ENCODE data around the gene BCAS3. TPM values are rescaled to one million over a fixed set of nuclear protein-coding genes. Genes with fewer than 3 reads are reported as not detected.
"Not testable (repeated sequence)": the region's sequence is repeated elsewhere in the genome, so short reads cannot be mapped to it uniquely, and the experiment has no call there.

BCAS3 gene
- total RNA-seq, 3 donors from 2014 or later, result 3.6 to 4.2 (median 4.1) TPM

DNA sequence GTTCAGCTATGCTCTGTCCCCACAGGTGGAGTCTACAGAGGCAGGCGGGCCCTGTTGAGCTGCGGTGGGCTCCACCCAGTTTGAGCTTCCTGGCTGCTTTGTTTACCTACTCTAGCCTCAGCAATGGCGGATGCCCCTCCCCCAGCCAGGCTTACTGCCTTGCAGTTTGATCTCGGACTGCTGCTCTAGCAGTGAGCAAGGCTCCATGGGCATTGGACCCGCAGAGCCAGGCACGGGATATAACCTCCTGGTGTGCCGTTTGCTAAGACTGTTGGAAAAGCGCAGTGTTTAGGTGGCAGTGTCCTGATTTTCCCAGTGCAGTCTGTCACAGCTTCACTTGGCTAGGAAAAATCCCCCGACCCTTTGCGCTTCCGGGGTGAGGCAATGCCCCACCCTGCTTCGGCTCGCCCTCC is 89.1 kb downstream of the BCAS3 start:
- no peak for DNase-seq
- Mint-ChIP-seq H3K4me1 (ENCODE audit: low read depth) (peaks cover 25% of the 10 kb centered on the region), H3K4me3 (no peak overlapping the region), H3K9me3 (peaks cover 4% of the 10 kb centered on the region), H3K27me3 (ENCODE audit: low read depth) (no peaks in the 10 kb centered on the region), H3K36me3 (ENCODE audit: insufficient read depth) (peaks cover 40% of the 10 kb centered on the region)
- no peak for ATAC-seq

DNA sequence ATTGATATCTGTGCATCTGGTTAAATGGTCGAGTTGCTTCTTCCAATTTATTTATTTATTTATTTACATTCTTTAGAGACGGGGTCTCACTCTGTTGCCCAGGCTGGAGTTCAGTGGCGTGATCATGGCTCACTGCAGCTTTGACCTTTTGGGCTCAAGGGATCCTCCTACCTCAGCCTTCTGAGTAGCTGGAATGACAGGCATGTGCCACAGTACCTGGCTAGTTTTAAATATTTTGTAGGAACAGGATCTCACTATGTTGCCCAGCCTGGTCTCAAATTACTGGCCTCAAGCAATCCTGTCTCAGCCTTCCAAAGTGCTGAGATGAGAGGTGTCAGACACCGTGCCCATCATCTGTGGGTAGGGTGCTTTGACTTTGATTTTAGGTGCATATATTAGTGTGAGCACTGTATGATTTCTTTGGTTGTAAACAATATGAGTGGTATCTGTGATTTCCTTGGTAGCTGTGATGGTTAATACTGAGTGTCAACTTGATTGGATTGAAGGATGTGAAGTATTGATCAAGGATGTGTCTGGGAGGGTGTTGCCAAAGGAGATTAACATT is 90.2 kb downstream of the BCAS3 start:
- Mint-ChIP-seq H3K9me3 (peaks cover 4% of the 10 kb centered on the region), H3K36me3 (ENCODE audit: insufficient read depth) (peaks cover 32% of the 10 kb centered on the region), H3K27me3 (ENCODE audit: low read depth) (no peaks in the 10 kb centered on the region), H3K4me1 (ENCODE audit: low read depth) (peaks cover 25% of the 10 kb centered on the region), H3K4me3 (no peak overlapping the region)
- DNase-seq (no peak), ATAC-seq (no peak)

DNA sequence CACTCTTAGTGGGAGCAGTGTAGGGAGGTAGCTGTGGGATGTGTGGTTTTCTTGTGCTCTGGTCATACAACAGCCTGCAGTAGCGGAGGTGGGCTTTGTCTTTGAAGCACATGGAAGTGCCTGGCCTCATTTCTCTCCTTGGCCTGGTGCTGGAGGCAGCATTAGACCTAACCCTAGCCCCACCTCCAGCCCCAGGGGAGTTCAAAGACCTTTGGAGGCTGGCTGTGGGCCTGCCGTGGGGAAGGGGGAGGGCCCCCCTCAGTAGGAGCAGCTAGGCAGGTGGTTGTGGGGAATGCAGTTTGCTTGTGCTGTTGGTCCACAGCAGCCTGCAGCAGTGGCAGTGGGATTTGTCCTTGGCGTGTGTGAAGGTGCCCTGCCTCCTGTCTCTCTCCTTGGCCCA is 91.7 kb downstream of the BCAS3 start:
- Mint-ChIP-seq H3K4me3 (no peak overlapping the region), H3K4me1 (ENCODE audit: low read depth) (peaks cover 25% of the 10 kb centered on the region), H3K27me3 (ENCODE audit: low read depth) (no peaks in the 10 kb centered on the region), H3K9me3 (peaks cover 4% of the 10 kb centered on the region), H3K36me3 (ENCODE audit: insufficient read depth) (peaks cover 20% of the 10 kb centered on the region)
- ATAC-seq (no peak), DNase-seq (no peak)

DNA sequence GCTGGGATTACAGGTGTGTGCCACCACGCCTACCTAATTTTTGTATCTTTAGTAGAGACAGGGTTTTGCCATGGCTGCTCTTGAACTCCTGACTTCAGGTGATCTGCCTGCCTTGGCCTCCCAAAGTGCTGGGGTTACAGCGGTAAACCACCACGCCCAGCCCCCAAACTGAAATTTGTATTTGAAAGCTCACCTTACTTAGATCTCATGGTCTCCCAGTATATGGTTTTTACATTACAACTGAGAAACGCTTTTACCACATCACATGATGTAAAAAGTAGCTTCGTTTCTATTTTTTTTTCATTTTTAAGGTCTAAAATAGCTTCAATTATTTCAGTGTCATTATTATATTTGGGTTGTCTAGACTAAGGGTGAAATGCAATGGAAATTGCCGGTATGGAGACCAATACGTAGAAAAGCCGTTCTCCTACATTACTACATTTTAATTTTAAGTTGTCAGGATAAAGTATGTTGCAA is 93.3 kb downstream of the BCAS3 start:
- H3K4me1 Mint-ChIP-seq (ENCODE audit: low read depth), result peaks cover 19% of the 10 kb centered on the region
- H3K4me3 Mint-ChIP-seq, result no peak overlapping the region
- no peaks in the 10 kb centered on the region for H3K27me3 Mint-ChIP-seq (ENCODE audit: low read depth)
- peaks cover 10% of the 10 kb centered on the region for H3K36me3 Mint-ChIP-seq (ENCODE audit: insufficient read depth)
- peaks cover 4% of the 10 kb centered on the region for H3K9me3 Mint-ChIP-seq
- ATAC-seq (no peak), DNase-seq (no peak)

DNA sequence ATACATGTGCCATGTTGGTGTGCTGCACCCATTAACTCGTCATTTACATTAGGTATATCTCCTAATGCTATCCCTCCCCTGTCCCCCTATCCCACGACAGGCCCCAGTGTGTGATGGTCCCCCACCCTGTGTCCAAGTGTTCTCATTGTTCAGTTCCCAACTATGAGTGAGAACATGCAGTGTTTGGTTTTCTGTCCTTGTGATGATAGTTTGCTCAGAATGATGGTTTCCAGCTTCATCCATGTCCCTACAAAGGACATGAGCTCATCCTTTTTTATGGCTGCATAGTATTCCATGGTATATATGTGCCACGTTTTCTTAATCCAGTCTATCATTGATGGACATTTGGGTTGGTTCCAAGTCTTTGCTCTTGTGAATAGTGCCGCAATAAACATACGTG is 94.0 kb downstream of the BCAS3 start:
- not testable (repeated sequence) for ATAC-seq; H3K4me3 Mint-ChIP-seq; H3K9me3 Mint-ChIP-seq; H3K36me3 Mint-ChIP-seq (ENCODE audit: insufficient read depth); H3K27me3 Mint-ChIP-seq (ENCODE audit: low read depth); DNase-seq
- H3K4me1 Mint-ChIP-seq (ENCODE audit: low read depth), result peaks cover 13% of the 10 kb centered on the region

DNA sequence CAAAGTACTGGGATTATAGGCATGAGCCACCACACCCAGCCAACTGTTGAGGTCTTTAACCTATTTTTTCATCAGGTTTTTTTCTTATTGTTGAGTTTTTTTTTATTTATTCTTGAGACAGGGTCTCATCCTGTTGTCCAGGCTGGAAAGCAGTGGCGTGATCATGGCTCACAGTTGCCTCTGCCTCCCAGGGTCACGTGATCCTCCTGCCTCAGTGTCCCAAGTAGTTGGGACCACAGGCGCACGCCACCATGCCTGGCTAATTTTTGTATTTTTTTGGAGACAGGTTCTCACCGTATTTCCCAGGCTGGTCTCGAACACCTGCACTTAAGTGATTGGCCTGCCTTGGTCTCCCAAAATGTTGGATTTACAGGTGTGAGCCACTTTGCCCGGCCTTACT is 95.9 kb downstream of the BCAS3 start:
- DNase-seq (no peak), ATAC-seq (no peak)
- no peaks in the 10 kb centered on the region for H3K27me3 Mint-ChIP-seq (ENCODE audit: low read depth)

DNA sequence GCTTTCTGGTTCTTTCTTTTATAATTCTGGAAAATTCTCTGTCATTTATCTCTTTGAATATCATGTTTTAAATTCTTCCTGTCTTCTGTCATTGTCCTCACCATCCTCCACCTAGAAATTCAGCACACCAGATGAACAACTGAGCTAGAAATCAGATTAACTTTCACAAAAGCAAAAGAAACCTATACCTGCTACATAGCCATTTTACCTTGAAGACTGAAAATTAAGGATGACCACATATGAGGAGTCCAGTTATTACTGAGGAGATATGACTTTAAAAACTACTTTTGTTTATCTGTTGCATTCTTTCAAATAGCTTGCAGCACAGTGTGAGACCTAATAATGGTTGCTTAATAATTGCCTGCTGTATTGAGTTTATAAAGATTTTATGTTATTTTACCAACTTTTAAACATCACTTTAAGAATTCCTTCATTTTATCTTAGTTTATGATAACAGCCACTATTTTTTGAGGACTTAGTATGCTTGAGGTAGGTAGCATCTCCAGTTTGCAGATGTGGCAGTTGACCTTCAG is 104.3 kb downstream of the BCAS3 start:
- DNase-seq (no peak), ATAC-seq (no peak)
- Mint-ChIP-seq H3K36me3 (ENCODE audit: insufficient read depth) (peaks cover 2% of the 10 kb centered on the region), H3K9me3 (no peaks in the 10 kb centered on the region), H3K27me3 (ENCODE audit: low read depth) (no peaks in the 10 kb centered on the region), H3K4me1 (ENCODE audit: low read depth) (no peaks in the 10 kb centered on the region), H3K4me3 (no peak overlapping the region)

More for the DNA sequence above, 95.9 kb downstream of the BCAS3 start:
- H3K4me1 Mint-ChIP-seq (ENCODE audit: low read depth), result peaks cover 5% of the 10 kb centered on the region
- no peak overlapping the region for H3K4me3 Mint-ChIP-seq
- no peaks in the 10 kb centered on the region for H3K9me3 Mint-ChIP-seq
- no peaks in the 10 kb centered on the region for H3K36me3 Mint-ChIP-seq (ENCODE audit: insufficient read depth)

DNA sequence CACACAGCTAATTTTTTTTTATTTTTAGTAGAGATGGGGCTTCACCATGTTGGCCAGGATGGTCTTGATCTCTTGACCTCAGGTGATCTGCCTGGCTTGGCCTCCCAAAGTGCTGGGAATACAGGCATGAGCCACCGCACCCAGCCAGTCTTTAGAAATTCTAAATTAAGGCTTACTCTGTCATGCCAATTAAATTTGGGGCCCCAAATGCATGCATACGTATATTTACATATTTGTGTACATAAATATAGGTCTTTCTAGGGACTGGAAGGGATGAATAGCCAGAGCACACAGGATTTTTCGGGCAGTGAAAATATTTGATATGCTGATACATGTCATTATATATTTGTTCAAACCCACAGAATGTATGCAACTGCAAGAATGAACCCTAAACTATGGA is 105.1 kb downstream of the BCAS3 start:
- no peak for ATAC-seq
- Mint-ChIP-seq H3K27me3 (ENCODE audit: low read depth) (no peaks in the 10 kb centered on the region), H3K4me3 (no peak overlapping the region), H3K4me1 (ENCODE audit: low read depth) (no peaks in the 10 kb centered on the region), H3K36me3 (ENCODE audit: insufficient read depth) (peaks cover 2% of the 10 kb centered on the region), H3K9me3 (no peaks in the 10 kb centered on the region)
- no peak for DNase-seq

DNA sequence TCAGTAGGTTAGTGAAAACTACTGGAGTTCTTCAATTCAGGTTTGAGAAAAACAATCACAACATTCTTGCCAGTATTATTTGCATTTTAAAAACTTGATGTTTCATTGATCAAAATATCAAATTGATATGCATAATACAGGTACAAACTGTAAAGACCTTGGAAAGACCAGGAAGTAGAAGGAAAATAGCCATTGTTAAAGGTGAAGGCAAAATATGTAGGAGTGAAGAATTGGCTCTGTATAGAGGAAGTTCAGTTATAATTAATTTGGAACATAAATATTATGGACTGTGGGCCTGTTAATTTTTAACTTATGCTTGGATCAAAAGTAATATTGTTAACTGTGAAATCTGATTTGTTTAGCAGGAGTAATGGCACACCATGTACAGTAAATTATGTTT is 112.6 kb downstream of the BCAS3 start:
- no peak overlapping the region for H3K4me3 Mint-ChIP-seq
- H3K27me3 Mint-ChIP-seq (ENCODE audit: low read depth), result no peaks in the 10 kb centered on the region
- peaks cover 3% of the 10 kb centered on the region for H3K36me3 Mint-ChIP-seq (ENCODE audit: insufficient read depth)
- no peaks in the 10 kb centered on the region for H3K9me3 Mint-ChIP-seq
- ATAC-seq, result no peak
- H3K4me1 Mint-ChIP-seq (ENCODE audit: low read depth), result no peaks in the 10 kb centered on the region
- no peak for DNase-seq

DNA sequence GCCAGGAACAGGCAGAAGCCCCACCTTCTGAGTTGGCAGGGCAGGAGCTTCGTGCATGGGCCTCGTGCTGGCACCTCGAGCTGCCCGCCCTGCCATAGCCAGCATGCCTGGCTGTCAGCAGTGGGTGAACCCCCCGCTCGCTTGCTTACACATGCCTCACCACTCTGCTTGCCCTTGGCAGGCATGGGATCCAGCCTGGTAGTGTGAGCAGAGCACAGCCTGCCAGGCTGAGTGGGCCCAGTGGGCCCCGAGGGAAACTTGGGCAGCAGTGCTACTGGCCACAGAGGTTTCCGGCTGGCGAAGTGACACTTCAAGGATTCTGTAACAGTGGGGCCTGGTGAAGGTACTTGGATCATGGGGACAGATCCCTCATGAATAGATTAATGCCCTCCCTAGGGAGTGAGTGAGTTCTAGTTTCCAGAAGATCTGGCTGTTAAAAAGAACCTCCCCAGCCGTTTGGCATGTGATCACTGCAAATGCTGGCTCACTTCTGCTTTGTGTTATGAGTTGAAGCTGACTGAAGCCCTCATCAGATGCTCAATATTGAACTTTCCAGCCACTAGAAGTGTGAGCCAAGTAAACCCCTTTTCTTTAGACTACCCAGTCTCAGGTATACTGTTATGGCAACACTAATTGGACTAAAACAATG is 114.7 kb downstream of the BCAS3 start:
- Mint-ChIP-seq H3K9me3 (no peaks in the 10 kb centered on the region), H3K4me3 (no peak overlapping the region), H3K36me3 (ENCODE audit: insufficient read depth) (peaks cover 3% of the 10 kb centered on the region), H3K27me3 (ENCODE audit: low read depth) (no peaks in the 10 kb centered on the region), H3K4me1 (ENCODE audit: low read depth) (peaks cover 2% of the 10 kb centered on the region)
- ATAC-seq, result no peak
- no peak for DNase-seq

DNA sequence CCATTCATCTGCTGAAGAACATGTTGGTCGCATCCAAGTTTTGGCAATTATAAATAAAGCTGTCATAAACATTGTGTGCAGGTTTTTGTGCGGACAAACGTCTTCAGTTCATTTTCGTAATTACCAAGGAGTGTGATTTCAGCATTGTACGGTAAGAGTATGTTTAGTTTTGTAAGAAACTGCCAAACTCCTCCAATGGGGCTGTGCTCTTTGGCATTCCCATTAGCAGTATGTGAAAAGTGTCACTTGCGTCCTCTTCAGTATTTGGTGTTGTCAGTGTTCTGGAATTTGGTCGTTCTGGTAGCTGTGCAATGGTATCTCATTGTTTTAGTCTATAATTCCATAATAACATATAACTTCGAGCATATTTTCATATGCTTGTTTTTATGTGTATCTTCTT is 120.9 kb downstream of the BCAS3 start:
- DNase-seq (no peak), ATAC-seq (no peak)
- Mint-ChIP-seq H3K36me3 (ENCODE audit: insufficient read depth) (peaks cover 4% of the 10 kb centered on the region), H3K27me3 (ENCODE audit: low read depth) (no peaks in the 10 kb centered on the region), H3K4me1 (ENCODE audit: low read depth) (peaks cover 2% of the 10 kb centered on the region), H3K9me3 (no peaks in the 10 kb centered on the region), H3K4me3 (no peak overlapping the region)

DNA sequence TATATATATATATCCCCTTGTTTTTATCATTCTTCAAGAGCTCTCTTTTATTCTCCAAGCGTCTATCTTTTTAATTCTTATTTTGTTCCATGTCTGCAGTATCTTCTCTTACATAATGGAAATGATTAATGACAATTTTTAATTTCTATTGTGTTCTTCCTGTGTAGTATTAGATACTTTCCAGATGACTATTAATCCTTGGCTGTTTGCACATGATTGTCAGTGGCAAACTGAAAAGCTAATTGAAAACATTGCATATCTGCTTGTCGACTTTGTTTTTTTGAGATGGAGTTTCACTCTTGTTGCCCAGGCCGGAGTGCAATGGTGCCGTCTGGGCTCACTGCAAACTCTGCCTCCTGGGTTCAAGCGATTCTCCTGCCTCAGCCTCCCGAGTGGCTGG is 124.7 kb downstream of the BCAS3 start:
- H3K4me3 Mint-ChIP-seq, result no peak overlapping the region
- DNase-seq (no peak), ATAC-seq (no peak)
- no peaks in the 10 kb centered on the region for H3K27me3 Mint-ChIP-seq (ENCODE audit: low read depth)
- H3K4me1 Mint-ChIP-seq (ENCODE audit: low read depth), result no peaks in the 10 kb centered on the region
- H3K36me3 Mint-ChIP-seq (ENCODE audit: insufficient read depth), result peaks cover 8% of the 10 kb centered on the region
- H3K9me3 Mint-ChIP-seq, result no peaks in the 10 kb centered on the region

DNA sequence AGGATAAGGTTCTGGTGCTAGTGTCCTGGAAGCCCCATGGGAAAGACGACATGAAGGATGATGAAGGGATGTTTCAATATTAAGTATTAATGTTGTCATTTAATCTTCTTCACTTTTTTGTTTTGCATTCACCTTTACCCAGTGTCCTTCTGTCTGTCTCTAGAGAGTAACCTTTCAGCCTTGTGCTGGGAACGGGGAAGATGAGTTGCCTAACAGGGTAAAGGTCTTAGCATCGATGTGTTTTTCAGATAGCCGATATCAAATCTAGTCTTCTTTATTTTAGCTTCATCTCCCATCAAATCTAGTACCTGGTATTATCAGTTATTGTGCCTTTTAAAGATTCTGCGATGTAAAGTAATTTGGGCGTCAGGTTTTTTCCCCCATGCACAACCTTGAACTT is 125.4 kb downstream of the BCAS3 start:
- no peak for DNase-seq
- no peaks in the 10 kb centered on the region for H3K4me1 Mint-ChIP-seq (ENCODE audit: low read depth)
- H3K36me3 Mint-ChIP-seq (ENCODE audit: insufficient read depth), result peaks cover 7% of the 10 kb centered on the region
- no peaks in the 10 kb centered on the region for H3K27me3 Mint-ChIP-seq (ENCODE audit: low read depth)
- no peak overlapping the region for H3K4me3 Mint-ChIP-seq
- no peaks in the 10 kb centered on the region for H3K9me3 Mint-ChIP-seq
- ATAC-seq, result no peak

DNA sequence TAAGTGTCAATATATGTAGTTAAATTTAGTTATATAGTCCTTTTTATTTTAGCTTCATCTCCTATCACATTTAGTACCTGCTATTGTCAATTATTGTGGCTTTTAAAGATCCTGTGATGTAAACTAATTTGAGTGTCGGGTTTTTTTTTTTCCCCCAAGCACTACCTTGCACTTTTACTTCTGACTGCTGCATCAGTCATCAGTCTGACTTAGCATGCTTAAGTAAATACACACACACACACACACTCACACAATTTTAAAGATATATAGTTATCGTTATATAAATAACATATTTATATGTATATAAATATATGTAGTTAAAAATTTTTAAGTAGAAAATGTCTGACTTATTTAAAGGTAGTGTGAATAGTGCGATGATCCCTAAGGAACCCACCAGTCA is 127.2 kb downstream of the BCAS3 start:
- DNase-seq, result no peak

DNA sequence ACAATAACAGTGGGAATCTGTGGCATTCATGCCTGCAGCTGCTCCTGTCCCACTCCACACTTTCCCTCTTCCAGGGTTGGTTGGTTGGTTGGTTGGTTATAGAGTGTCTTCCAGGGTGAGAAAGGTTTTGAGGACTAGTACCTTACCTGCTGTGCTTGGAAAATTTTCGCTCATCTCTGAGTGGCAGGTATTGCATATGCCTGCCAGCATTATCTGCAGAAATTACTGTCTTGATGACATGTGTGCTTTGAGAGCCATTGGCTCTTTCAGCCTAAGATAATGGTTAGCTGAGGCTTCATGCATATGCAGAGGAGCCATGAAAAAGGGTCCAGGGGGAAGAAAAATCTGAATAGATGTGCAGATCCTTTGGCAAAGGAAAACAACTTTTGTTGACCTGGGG is 131.8 kb downstream of the BCAS3 start:
- Mint-ChIP-seq H3K36me3 (ENCODE audit: insufficient read depth) (peaks cover 40% of the 10 kb centered on the region), H3K27me3 (ENCODE audit: low read depth) (no peaks in the 10 kb centered on the region), H3K4me1 (ENCODE audit: low read depth) (no peaks in the 10 kb centered on the region), H3K9me3 (peaks cover 13% of the 10 kb centered on the region), H3K4me3 (no peak overlapping the region)
- ATAC-seq, result no peak
- no peak for DNase-seq

More for the DNA sequence above, 127.2 kb downstream of the BCAS3 start:
- no peak for ATAC-seq
- no peak overlapping the region for H3K4me3 Mint-ChIP-seq
- no peaks in the 10 kb centered on the region for H3K9me3 Mint-ChIP-seq
- H3K27me3 Mint-ChIP-seq (ENCODE audit: low read depth), result no peaks in the 10 kb centered on the region
- no peaks in the 10 kb centered on the region for H3K4me1 Mint-ChIP-seq (ENCODE audit: low read depth)
- H3K36me3 Mint-ChIP-seq (ENCODE audit: insufficient read depth), result peaks cover 16% of the 10 kb centered on the region
